K562 treated with DMSO at 1 percent for 48 hours (cell line): ENCODE results near the gene MEIOSIN. TPM values are rescaled to one million over a fixed set of nuclear protein-coding genes. Genes with fewer than 3 reads are reported as not detected.

Source experiments
- total RNA-seq: library from RNA; unstranded; fragments of 300-600 nt; gene quantifications from 2 replicates; pipeline ENCODE4 v1.2.3, GENCODE V29; 2022; ENCODE audit warnings: low replicate concordance; ENCODE audit errors: extremely low read depth

MEIOSIN gene, protein sequence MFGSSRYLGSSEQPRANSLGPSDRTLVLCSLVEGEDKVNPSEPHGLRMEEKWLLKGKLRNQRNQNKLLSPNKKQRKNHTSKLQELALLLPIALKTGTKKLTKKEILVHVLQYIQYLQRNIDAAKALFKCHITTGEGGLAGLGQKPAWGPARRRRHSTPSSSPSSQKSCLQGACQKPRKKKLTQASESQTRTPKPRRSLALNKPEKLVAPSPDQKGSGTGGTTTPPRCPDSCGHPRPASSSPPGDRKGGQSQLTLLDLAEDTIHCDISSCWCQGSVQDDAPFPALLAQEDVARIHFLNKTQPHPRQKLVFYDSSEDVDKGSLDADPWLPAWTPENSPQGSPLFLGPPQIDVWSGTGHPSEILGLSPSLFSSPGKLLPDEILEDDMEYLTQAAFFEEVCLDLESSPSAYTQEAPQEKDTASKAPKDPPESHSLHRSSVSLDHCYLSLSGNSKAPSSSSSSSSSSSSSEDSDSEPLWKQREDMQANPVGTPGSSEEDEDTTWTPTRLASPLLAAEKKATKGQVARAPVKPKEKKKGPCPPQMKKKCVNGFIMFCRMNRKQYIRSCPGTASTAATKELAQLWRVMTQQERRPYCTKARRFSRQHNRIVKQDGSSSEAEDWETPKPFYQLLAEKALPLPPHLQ
- total RNA-seq = not detected in 2 replicates

DNA sequence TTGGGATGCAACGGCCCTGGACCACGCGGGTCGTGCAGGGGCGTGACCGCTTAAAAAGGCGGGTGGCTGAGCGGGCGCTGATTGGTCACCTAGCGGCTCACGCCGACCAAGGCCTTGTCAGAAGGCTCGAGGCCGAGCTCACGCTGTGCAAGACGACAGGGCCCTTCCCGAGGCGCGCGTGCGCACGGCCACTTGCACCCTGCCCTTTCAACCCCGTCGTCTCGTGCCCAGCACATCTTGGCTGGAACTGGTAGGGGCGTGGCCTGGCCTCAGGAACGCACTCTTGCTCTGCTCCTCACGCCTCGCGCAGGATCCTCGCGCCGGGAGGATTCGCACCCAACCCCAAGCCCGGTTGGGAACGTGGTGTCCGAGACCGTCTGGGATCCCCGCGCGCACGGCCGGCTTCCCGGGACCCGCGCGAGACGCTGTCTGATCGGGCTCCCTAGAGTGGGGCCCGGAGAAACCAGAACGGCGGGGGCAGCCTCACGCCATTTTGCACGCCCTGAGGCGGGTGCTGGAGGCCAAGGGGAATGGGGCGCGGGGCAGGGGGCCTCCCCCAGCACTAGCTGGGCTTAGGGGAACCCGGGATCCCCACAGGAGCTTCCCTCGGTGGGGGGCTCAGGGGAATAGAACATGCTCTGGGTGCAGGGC lies at the start of gene MEIOSIN:
TSS of gene MEIOSIN (plus strand) at position 280 of the 651 bp plus-strand sequence. CDS start 1,938 bp downstream, outside the sequence.

DNA sequence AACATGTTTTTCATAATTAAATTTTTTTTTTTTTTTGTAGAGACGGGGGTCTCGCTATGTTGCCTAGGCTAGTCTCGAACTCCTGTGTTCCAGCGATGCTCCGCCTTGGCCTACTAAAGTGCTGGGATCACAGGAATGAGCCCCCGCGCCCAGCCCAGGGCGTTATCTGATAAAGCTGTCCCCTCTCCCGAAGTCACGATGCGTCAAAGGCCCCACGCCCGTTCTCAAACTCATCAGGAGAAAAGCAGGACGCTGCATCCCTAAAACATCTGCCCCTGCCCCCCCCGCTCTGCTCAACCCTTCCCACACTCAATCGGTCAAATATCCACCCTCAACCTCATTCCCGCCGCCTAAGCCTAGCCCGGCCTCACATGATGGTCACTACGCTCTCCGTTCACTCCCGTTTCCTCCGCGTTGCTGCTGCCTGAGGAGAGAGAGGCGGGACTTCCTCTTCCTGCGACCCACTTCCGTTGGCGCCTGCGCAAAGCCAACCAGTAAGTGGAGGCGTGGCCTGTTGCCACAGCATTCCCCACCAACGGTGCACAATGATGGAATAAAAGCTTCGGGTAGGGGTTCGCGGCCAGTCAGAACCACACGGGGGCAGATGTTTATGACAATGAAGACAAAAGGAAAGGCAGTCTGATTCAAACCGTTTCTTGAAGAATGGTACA lies 41.6 kb upstream of the MEIOSIN start, which contains the start of gene SNRPD2:
TSS of gene SNRPD2 (minus strand) at position 438 of the 671 bp plus-strand sequence. CDS start at position 373, 65 bp downstream.

DNA sequence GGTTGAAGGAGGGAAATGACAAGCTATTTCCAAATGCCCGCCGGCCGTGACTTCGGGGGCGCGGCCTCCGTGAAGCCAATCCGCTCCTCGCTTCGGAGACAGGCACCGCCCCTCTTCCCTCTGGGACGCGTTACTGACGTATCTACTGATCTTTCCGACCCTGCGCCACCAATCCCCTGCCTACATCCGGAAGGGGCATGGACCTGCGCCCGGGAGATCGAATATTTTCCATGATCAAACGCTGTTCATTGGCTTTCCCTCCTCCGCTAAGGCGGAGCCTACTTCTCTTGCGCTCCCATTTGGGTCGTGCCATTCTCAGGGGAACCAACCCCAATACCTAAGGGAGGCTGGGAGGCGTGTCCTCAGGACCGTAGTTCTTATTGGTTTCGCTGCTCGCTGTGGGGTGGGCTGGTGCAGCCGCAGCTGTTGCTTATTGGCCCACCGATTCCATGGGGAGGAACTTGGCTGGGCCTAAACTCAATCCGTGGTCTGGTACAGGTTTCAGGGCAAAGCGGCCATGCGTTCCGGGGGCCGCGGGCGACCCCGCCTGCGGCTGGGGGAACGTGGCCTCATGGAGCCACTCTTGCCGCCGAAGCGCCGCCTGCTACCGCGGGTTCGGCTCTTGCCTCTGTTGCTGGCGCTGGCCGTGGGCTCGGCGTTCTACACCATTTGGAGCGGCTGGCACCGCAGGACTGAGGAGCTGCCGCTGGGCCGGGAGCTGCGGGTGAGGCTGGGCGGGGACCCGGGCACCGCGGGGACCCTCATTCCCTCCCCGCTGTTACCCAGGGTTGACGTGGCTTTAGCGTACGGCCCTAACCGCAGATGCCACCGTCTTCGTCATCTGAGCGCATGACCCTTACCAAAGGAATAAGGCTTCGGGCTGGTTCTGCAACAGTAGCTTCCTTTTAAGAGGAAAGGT lies 40.8 kb upstream of the MEIOSIN start, which contains the start of gene QPCTL:
TSS of gene QPCTL (plus strand) at position 480 of the 919 bp plus-strand sequence. CDS start at position 518, 38 bp downstream.

DNA sequence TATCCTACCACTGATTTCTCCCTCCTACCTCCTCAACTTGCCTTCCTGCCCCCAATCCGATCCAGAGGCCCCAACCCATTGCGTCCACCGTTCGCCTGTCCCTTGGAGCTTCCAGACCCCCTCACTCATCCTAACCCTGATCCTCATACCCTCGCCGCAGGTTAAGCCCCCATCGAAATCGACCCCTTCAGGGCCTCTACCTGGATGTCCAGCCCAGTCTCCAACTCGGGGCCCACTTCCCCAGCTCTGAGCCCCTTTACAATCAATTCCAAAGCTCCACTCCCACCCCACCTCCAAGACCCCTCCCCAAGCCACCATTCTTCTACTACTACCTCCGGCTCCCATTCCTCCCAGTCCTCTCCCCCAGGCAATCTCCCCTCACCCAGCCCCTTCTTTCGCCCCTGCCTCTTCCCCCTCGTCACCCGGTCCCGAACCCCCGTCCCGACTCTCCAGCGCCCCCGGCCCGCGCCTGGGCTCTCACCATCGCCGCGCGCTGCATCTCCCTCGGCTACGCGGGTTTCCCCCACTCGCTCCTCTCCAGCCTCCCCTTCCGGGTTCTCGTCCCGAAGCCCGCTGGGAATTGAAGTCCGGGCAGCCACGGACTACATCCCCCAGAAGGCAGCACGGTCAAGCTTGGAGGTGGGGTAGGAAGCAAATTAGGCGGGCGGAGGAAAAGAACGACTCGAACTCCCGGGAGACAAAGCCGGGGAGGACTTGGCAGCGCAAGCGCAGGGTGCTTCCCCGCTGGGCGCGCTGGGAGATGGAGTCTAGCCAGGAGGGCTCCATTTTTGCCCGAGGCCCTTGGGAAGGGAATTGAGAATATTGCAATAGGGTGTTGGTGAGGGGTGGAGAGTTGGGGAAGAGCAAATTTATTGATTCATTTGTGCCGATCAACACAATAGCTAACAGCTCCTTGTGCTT lies 2.6 kb upstream of the MEIOSIN start, which contains the start of gene FBXO46:
TSS of gene FBXO46 (minus strand) at position 529 of the 921 bp plus-strand sequence. CDS start 17,401 bp downstream, outside the sequence.

DNA sequence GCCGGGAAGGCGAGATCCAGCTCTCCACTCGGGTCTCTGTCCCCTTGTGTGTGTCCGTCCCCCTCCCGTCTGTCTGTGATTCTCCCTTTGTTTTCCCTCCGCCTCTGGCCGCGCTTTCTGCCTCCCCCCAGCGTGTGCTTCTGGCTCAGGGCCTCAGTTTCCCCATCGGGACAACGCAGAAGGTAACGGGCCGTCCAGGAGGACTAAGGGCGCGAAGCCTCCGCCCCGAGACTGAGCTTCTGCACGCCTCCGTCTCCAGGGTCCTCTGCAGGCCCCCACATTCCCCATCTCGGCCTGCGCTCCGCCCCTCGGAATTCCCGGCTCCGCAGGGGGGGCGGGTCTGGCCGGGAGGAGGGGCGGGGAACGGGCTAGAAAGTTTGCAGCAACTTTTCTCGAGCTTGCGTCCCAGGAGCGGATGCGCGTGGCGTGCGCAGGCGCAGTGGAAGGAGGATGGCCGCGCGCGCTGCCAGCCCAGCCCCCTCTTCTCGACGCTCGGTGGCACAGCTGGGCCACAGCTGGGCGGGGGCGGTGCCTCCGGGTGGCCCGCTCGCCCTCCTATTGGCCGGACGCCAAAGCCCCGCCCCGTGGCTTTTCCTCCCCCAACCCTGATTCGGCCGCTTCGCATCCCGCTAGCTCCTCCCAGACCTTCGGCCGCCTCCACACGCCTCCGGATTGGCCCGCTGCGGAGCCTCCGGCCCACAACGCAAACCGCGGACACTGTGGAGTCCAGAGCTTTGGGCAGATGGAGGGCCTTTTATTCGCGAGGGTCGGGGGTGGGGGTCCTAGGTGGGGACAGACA lies 35.9 kb downstream of the MEIOSIN start, which contains the start of gene SIX5:
TSS of gene SIX5 (minus strand) at position 269 of the 799 bp plus-strand sequence. CDS start 408 bp downstream, outside the sequence.

DNA sequence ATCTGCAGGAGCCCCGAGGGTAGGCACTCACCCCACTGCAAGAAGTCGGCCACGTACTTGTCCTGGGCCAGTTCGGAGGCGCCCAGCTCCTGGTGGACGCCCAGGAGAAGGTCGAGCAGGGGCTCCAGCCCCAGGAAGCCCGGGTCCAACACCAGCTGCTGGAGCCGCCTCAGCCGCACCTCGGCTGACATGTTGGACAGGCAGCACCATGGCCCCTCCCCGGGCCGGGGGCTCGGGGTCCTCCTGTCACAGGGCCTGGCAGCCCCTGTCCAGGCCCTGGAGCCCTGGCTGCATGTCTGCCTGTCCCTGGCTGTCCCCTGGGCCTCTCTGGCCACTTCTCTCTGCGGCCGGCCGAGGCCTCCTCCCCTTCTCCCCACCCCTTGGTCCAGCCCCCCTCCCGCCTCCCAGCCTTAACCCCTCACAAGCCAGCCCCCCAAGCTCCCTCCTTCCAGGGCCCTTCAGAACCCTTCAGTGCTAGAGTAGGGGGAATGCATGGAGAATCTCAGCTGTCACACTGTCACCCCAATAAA lies 49.0 kb downstream of the MEIOSIN start, which contains the start of gene DMPK:
TSS of gene DMPK (minus strand) at position 329 of the 530 bp plus-strand sequence. CDS start at position 191, 138 bp downstream.

DNA sequence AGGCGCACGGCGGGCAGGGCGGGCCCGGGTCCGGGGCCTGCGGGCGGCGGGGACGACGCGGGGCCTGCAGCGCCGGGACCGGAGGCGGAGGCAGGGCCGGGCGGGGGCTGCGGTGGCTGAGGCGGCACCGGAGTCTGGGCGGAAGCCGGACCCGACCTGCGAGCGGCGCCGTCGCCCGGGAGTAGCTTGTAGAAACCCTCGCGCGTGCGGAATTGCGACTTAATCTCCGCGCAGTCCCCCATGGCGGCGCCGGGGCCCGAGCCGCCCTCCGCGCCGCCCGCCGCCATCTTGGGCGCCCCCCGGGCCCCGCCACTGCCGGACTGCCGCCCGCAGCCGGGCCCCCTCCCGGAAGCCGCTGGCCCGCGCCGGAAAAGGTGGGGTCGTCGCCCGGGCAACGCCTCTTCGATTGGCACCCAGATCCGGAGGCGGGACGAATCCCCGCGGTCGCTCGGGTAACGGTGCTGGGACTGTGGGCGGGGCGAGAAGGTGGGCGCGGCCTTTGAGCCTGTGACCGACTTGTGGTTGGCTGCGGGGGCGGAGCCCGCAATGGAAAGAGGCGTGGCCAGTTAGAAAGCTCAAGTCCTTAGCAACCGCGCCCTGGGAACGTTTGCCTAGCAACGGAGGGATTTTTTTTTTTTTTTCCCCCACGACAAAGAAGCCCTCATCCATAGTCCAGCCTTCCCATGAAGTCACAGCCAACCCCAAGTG lies 59.4 kb downstream of the MEIOSIN start, which contains the start of gene DMWD:
TSS of gene DMWD (minus strand) at position 376 of the 708 bp plus-strand sequence. CDS start at position 287, 89 bp downstream.

Other genes starting within 250 kb of the MEIOSIN start
- gene RTN2, start 236.4 kb upstream of the MEIOSIN start, total RNA-seq = not detected in 2 replicates
- not detected in 2 replicates for gene PPM1N, start 235.0 kb upstream of the MEIOSIN start, total RNA-seq
- gene VASP, start 226.0 kb upstream of the MEIOSIN start, total RNA-seq = not detected in 2 replicates
- gene OPA3, start 148.6 kb upstream of the MEIOSIN start, total RNA-seq = not detected in 2 replicates
- gene GPR4, start 131.2 kb upstream of the MEIOSIN start, total RNA-seq = not detected in 2 replicates
- not detected in 2 replicates for gene EML2, start 94.0 kb upstream of the MEIOSIN start, total RNA-seq
- gene GIPR, start 65.2 kb upstream of the MEIOSIN start, total RNA-seq = not detected in 2 replicates
- gene SNRPD2, start 41.5 kb upstream of the MEIOSIN start, total RNA-seq = not detected in 2 replicates
- gene QPCTL, start 40.8 kb upstream of the MEIOSIN start, total RNA-seq = not detected in 2 replicates
- gene FBXO46, start 2.5 kb upstream of the MEIOSIN start, total RNA-seq = not detected in 2 replicates
- gene SIX5, start 35.8 kb downstream of the MEIOSIN start, total RNA-seq = not detected in 2 replicates
- gene DMPK, start 49.1 kb downstream of the MEIOSIN start, total RNA-seq = not detected in 2 replicates
- gene DMWD, start 59.4 kb downstream of the MEIOSIN start, total RNA-seq = not detected in 2 replicates
- not detected in 2 replicates for gene RSPH6A, start 81.9 kb downstream of the MEIOSIN start, total RNA-seq
- gene SYMPK, start 129.7 kb downstream of the MEIOSIN start, total RNA-seq = not detected in 2 replicates
- not detected in 2 replicates for gene FOXA3, start 130.9 kb downstream of the MEIOSIN start, total RNA-seq
- gene IRF2BP1, start 152.7 kb downstream of the MEIOSIN start, total RNA-seq = not detected in 2 replicates
- gene MYPOP, start 169.2 kb downstream of the MEIOSIN start, total RNA-seq = not detected in 2 replicates
- not detected in 2 replicates for gene NANOS2, start 181.3 kb downstream of the MEIOSIN start, total RNA-seq
- gene NOVA2, start 240.4 kb downstream of the MEIOSIN start, total RNA-seq = not detected in 2 replicates